Common myeloid progenitor, CD34-positive (primary cell): ENCODE results near the gene CACNA2D2.

Experiments used
- CTCF ChIA-PET: fragments of 350-600 bp; sonication (Branson Sonifier 250); formaldehyde crosslinking; loops from one replicate; lab custom pipeline; 2021; ENCODE audit warnings: antibody characterized with exemption; lab: Charles Lee
- POLR2A ChIA-PET: fragments of 350-600 bp; sonication (Branson Sonifier 250); formaldehyde crosslinking; loops from one replicate; lab custom pipeline; 2021; ENCODE audit warnings: antibody characterized with exemption; lab: Charles Lee
- DNase-seq, 3 donors: peaks; one replicate each; pipeline versions ENCODE4 v3.0.0 to v3.0.0-alpha.2; 2013
- H3K27ac ChIP-seq, 2 experiments: 1 replicate in 1 of 2; 2 replicates in 1 of 2; pipeline ENCODE4 v1.7.0; 2013; ENCODE audit warnings: inconsistent platforms in 2 of 2, low read length in 2 of 2, mild to moderate bottlenecking in 2 of 2, low read depth in 1 of 2, moderate library complexity in 1 of 2; ENCODE audit not compliant: severe bottlenecking in 2 of 2, insufficient read depth in 1 of 2, poor library complexity in 1 of 2
- H3K27me3 ChIP-seq, 5 experiments: replicated peaks in 2 of 5; 1 replicate in 3 of 5; 2 replicates in 2 of 5; pipeline versions ENCODE4 v1.6.1 to v1.7.0; 2013; ENCODE audit warnings: low read length in 4 of 5, mild to moderate bottlenecking in 2 of 5, moderate library complexity in 2 of 5, inconsistent platforms in 1 of 5; ENCODE audit not compliant: insufficient read depth in 5 of 5, control insufficient read depth in 4 of 5
- H3K36me3 ChIP-seq, 4 experiments: 1 replicate in 2 of 4; 2 replicates in 2 of 4; pipeline versions ENCODE4 v1.6.1 to v1.7.0; 2013; ENCODE audit warnings: low read length in 3 of 4, control low read depth in 1 of 4, mild to moderate bottlenecking in 1 of 4; ENCODE audit not compliant: control insufficient read depth in 4 of 4, insufficient read depth in 4 of 4
- H3K4me1 ChIP-seq, 4 experiments: 1 replicate in 3 of 4; 2 replicates in 1 of 4; pipeline versions ENCODE4 v1.6.1 to v1.7.1; 2013; ENCODE audit warnings: low read length in 3 of 4, mild to moderate bottlenecking in 3 of 4, control low read depth in 1 of 4, inconsistent platforms in 1 of 4, moderate library complexity in 1 of 4; ENCODE audit not compliant: control insufficient read depth in 4 of 4, insufficient read depth in 4 of 4; ENCODE audit errors: control extremely low read depth in 1 of 4
- H3K4me3 ChIP-seq, 7 experiments: 1 replicate in 4 of 7; 2 replicates in 3 of 7; pipeline versions ENCODE4 v1.5.1 to v1.7.0; 2013; ENCODE audit warnings: mild to moderate bottlenecking in 7 of 7, low read length in 6 of 7, moderate library complexity in 6 of 7, inconsistent platforms in 2 of 7, low read depth in 2 of 7, control low read depth in 1 of 7; ENCODE audit not compliant: insufficient read depth in 4 of 7, control insufficient read depth in 1 of 7; ENCODE audit errors: extremely low read depth in 1 of 7
- H3K9me3 ChIP-seq, 5 experiments: 1 replicate in 4 of 5; 2 replicates in 1 of 5; pipeline versions ENCODE4 v1.6.1 to v1.7.1; 2013; ENCODE audit warnings: low read length in 4 of 5, mild to moderate bottlenecking in 2 of 5, inconsistent platforms in 1 of 5, low read depth in 1 of 5, moderate library complexity in 1 of 5; ENCODE audit not compliant: control insufficient read depth in 4 of 5, insufficient read depth in 2 of 5; ENCODE audit errors: control extremely low read depth in 1 of 5
- WGBS: methylation state at CpG from one replicate; pipeline ENCODE4 v1.1.5; 2013; ENCODE audit not compliant: insufficient coverage; 5-methylcytosine and 5-hydroxymethylcytosine counted together

The CACNA2D2 gene

GRCh38 chr3:50410608-50411139 is 92.8 kb downstream of the CACNA2D2 start:
- Histone ChIP-seq H3K4me3 (no peak overlapping the region), H3K36me3 (no peaks in the 10 kb centered on the region), H3K27me3 (no peaks in the 10 kb centered on the region), H3K27ac (no peak overlapping the region), H3K9me3 (no peaks in the 10 kb centered on the region), H3K4me1 (peaks cover 0 to 4% (median 4%) of the 10 kb centered on the region in 4 experiments)
- 92% methylated on average over 3 of the region's 3 CpGs for WGBS
- ChIA-PET POLR2A (no interaction called here), CTCF (interaction anchor here (1.1 kb wide), 1 partner anchor 133 kb away, joined by 3 read pairs; no protein-coding TSS in a partner anchor)
- DNase-seq, result no peak

GRCh38 chr3:50410185-50410584 is 93.2 kb downstream of the CACNA2D2 start:
- ChIA-PET POLR2A (no interaction called here), CTCF (interaction anchor here (1.1 kb wide), 1 partner anchor 134 kb away, joined by 3 read pairs; no protein-coding TSS in a partner anchor)
- H3K27ac ChIP-seq, result no peak overlapping the region
- H3K4me3 ChIP-seq, result no peak overlapping the region
- no peaks in the 10 kb centered on the region for H3K27me3 ChIP-seq
- no peaks in the 10 kb centered on the region for H3K9me3 ChIP-seq
- H3K36me3 ChIP-seq, result no peaks in the 10 kb centered on the region
- no peak for DNase-seq
- H3K4me1 ChIP-seq, result no peaks in the 10 kb centered on the region
- no CpG with 5 or more reads among the region's 2 CpGs for WGBS

GRCh38 chr3:50408443-50408944 is 94.9 kb downstream of the CACNA2D2 start:
- WGBS, result 89% methylated on average over 15 of the region's 15 CpGs

GRCh38 chr3:50406487-50406886 is 96.9 kb downstream of the CACNA2D2 start:
- Histone ChIP-seq H3K4me1 (no peaks in the 10 kb centered on the region), H3K9me3 (no peaks in the 10 kb centered on the region), H3K27ac (no peak overlapping the region), H3K36me3 (no peaks in the 10 kb centered on the region), H3K27me3 (no peaks in the 10 kb centered on the region), H3K4me3 (no peak overlapping the region)
- ChIA-PET POLR2A (no interaction called here), CTCF (interaction anchor here (1.5 kb wide), 1 partner anchor 13 kb away, joined by 3 read pairs; no protein-coding TSS in a partner anchor)
- 91% methylated on average over 1 of the region's 1 CpG for WGBS
- DNase-seq, result no peak

More at GRCh38 chr3:50408443-50408944, 94.9 kb downstream of the CACNA2D2 start:
- CTCF ChIA-PET, result interaction anchor here (0.8 kb wide), 1 partner anchor 129 kb away, joined by 4 read pairs; no protein-coding TSS in a partner anchor
- no peaks in the 10 kb centered on the region for H3K27me3 ChIP-seq
- H3K4me3 ChIP-seq, result no peak overlapping the region
- no peaks in the 10 kb centered on the region for H3K36me3 ChIP-seq
- no peaks in the 10 kb centered on the region for H3K4me1 ChIP-seq
- H3K9me3 ChIP-seq, result no peaks in the 10 kb centered on the region
- H3K27ac ChIP-seq, result no peak overlapping the region
- POLR2A ChIA-PET, result no interaction called here
- DNase-seq, result peak in 1 of 3 donors; percentile 7

- CTCF ChIA-PET, result interaction anchor here (1.0 to 1.1 kb wide), 2 partner anchors 9 to 31 kb away, joined by 3 read pairs; no protein-coding TSS in a partner anchor
- H3K27ac ChIP-seq, result no peak overlapping the region
- DNase-seq, result peak; percentile 17 to 67 (median 61)
- no peaks in the 10 kb centered on the region for H3K4me1 ChIP-seq
- no peak overlapping the region for H3K4me3 ChIP-seq
- H3K9me3 ChIP-seq, result no peaks in the 10 kb centered on the region
- WGBS, result 13% methylated on average over 2 of the region's 8 CpGs
- H3K27me3 ChIP-seq, result no peaks in the 10 kb centered on the region
- POLR2A ChIA-PET, result no interaction called here
- no peaks in the 10 kb centered on the region for H3K36me3 ChIP-seq
Observed at GRCh38 chr3:50405249-50405648, 98.2 kb downstream of the CACNA2D2 start.

- Histone ChIP-seq H3K27ac (no peak overlapping the region), H3K4me3 (no peak overlapping the region), H3K36me3 (no peaks in the 10 kb centered on the region), H3K4me1 (no peaks in the 10 kb centered on the region), H3K27me3 (no peaks in the 10 kb centered on the region), H3K9me3 (no peaks in the 10 kb centered on the region)
- DNase-seq, result no peak
- WGBS, result 55% methylated on average over 5 of the region's 5 CpGs
- ChIA-PET CTCF (no interaction called here), POLR2A (no interaction called here)
Observed at GRCh38 chr3:50401978-50402595, 101.3 kb downstream of the CACNA2D2 start.

GRCh38 chr3:50396502-50396901 is 106.9 kb downstream of the CACNA2D2 start:
- peaks cover 0 to 10% (median 0%) of the 10 kb centered on the region in 4 experiments for H3K4me1 ChIP-seq
- no peaks in the 10 kb centered on the region for H3K27me3 ChIP-seq
- no peak for DNase-seq
- H3K27ac ChIP-seq, result no peak overlapping the region
- H3K4me3 ChIP-seq, result no peak overlapping the region
- WGBS, result 94% methylated on average over 10 of the region's 10 CpGs
- no peaks in the 10 kb centered on the region for H3K36me3 ChIP-seq
- ChIA-PET POLR2A (no interaction called here), CTCF (interaction anchor here (0.9 to 2.2 kb wide), 2 partner anchors 9 to 218 kb away, joined by 3 to 7 read pairs; no protein-coding TSS in a partner anchor)
- no peaks in the 10 kb centered on the region for H3K9me3 ChIP-seq
